PC-3 (cell line): ENCODE data around the gene RTTN. TPM values are rescaled to one million over a fixed set of nuclear protein-coding genes. Genes with fewer than 3 reads are reported as not detected.
A peak's percentile ranks its signal among the peaks of the same experiment; 100 is the strongest.

ENCODE experiments used
- ATAC-seq: fragments of 200-7000 bp; cut with Tn5 transposase; 2 replicates; pipeline ENCODE4 v1.9.1; 2020; ENCODE audit warnings: mild to moderate bottlenecking, moderate library complexity
- BruUV-seq: library from RNA; stranded (reverse); fragments of 400-500 nt; replicated peaks from 2 replicates; lab custom pipeline; 2021; lab: Mats Ljungman, UMichigan
- CTCF ChIA-PET: fragments of 300-600 bp; sonication (Branson Sonifier 250); formaldehyde crosslinking; loops from one replicate; lab custom pipeline; 2022; ENCODE audit warnings: antibody characterized with exemption; lab: Charles Lee
- POLR2A ChIA-PET: fragments of 300-600 bp; sonication (Branson Sonifier 250); formaldehyde crosslinking; loops from one replicate; lab custom pipeline; 2022; ENCODE audit warnings: antibody characterized with exemption; ENCODE audit not compliant: unreplicated experiment; lab: Charles Lee
- DNase-seq: peaks from one replicate; pipeline ENCODE4 v3.0.0-alpha.2; 2015
- H2AFZ ChIP-seq: fragments of 300-600 bp; sonication (generic); 2 replicates; pipeline ENCODE4 v1.6.0; 2016; ENCODE audit warnings: antibody characterized with exemption, low read length
- H3F3A ChIP-seq: fragments of 300-600 bp; sonication (generic); one replicate; pipeline ENCODE4 v1.6.0; 2017; ENCODE audit warnings: antibody characterized with exemption, low read length, control low read depth, mild to moderate bottlenecking; ENCODE audit not compliant: unreplicated experiment
- H3K27ac ChIP-seq: fragments of 300-600 bp; sonication (generic); 2 replicates; pipeline ENCODE4 v1.5.1; 2016; ENCODE audit warnings: mild to moderate bottlenecking, low read length
- H3K27me3 ChIP-seq: fragments of 300-600 bp; sonication (generic); 2 replicates; pipeline ENCODE4 v1.6.1; 2016; ENCODE audit warnings: low read length, mixed read lengths
- H3K36me3 ChIP-seq: fragments of 300-600 bp; sonication (generic); 2 replicates; pipeline ENCODE4 v1.6.1; 2016; ENCODE audit warnings: low read depth, mixed run types, low read length, mixed read lengths
- H3K4me1 ChIP-seq: fragments of 300-600 bp; sonication (generic); 2 replicates; pipeline ENCODE4 v1.5.1; 2016; ENCODE audit warnings: low read length; ENCODE audit not compliant: insufficient read depth
- H3K4me2 ChIP-seq: fragments of 300-600 bp; sonication (generic); 2 replicates; pipeline ENCODE4 v1.6.0; 2016; ENCODE audit warnings: low read length
- H3K4me3 ChIP-seq: fragments of 300-600 bp; sonication (generic); 2 replicates; pipeline ENCODE4 v1.5.1; 2016; ENCODE audit warnings: mild to moderate bottlenecking, low read length, mixed read lengths
- H3K79me2 ChIP-seq: fragments of 300-600 bp; sonication (generic); 2 replicates; pipeline ENCODE4 v1.6.1; 2017; ENCODE audit warnings: low read length, mixed read lengths
- H3K9ac ChIP-seq: fragments of 300-600 bp; sonication (generic); 2 replicates; pipeline ENCODE4 v1.6.0; 2016; ENCODE audit warnings: mild to moderate bottlenecking, low read length
- H3K9me2 ChIP-seq: fragments of 300-600 bp; sonication (generic); replicated peaks from 2 replicates; pipeline ENCODE4 v1.6.1; 2016; ENCODE audit warnings: mixed run types, low read length, mixed read lengths
- H3K9me3 ChIP-seq: fragments of 300-600 bp; sonication (generic); 2 replicates; pipeline ENCODE4 v1.6.1; 2016; ENCODE audit warnings: low read length, mixed read lengths
- H4K20me1 ChIP-seq: fragments of 300-600 bp; sonication (generic); 2 replicates; pipeline ENCODE4 v1.6.1; 2016; ENCODE audit warnings: low read length, mixed read lengths
- EZH2 ChIP-seq: fragments of 300-600 bp; sonication (generic); IDR thresholded peaks from one replicate; pipeline ENCODE4 v1.6.1; 2017; ENCODE audit warnings: antibody characterized with exemption, mild to moderate bottlenecking, low read length; ENCODE audit not compliant: unreplicated experiment
- EZH2phosphoT487 ChIP-seq: fragments of 300-600 bp; sonication (generic); IDR thresholded peaks from 2 replicates; pipeline ENCODE4 v1.6.1; 2018; ENCODE audit warnings: mild to moderate bottlenecking, antibody characterized with exemption, low read length, borderline replicate concordance
- intact Hi-C: fragments of 100-400 bp; cut with micrococcal nuclease; formaldehyde crosslinking; loops from 2 replicates; pipeline ENCODE4 v1.9.0; 2023
- total RNA-seq: library from RNA; depleted of rRNA; stranded (reverse); fragments of >200 nt; gene quantifications from 2 replicates; pipeline ENCODE4 v1.2.3, GENCODE V29; 2014
- TF ChIP-seq, protein P1 (sequence below): fragments of 300-600 bp; sonication (generic); conservative IDR thresholded peaks from 2 replicates; pipeline ENCODE4 v1.5.1; 2017; ENCODE audit warnings: antibody characterized with exemption, low read depth, mild to moderate bottlenecking, low read length

RTTN gene
- total RNA-seq, 1 experiment from 2014 or later, result 24.7 TPM

DNA sequence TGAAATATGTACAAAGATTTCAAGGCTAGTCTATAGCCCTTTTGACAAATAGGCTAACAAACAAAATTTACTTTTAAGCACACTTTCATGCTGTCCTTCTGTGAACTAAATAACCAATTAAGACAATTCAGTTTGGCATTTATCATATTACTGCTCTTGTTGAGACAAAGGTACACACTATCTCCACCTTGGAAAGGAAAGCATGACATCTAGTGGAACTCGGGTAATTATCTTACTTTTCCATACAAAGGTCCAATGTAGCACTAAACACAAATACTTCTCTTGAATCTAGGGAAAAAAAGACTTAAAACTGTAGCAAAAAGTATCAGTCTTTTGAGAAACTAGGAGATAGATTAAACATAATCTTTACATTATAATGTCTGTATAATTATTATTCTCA, 132.8 kb downstream of the RTTN start:
- Histone ChIP-seq H3K9me3 (no peaks in the 10 kb centered on the region), H3K27ac (no peak overlapping the region), H3K9ac (no peak overlapping the region), H3K4me1 (no peaks in the 10 kb centered on the region), H3K4me2 (no peak overlapping the region), H3F3A (no peaks in the 10 kb centered on the region), H3K4me3 (no peak overlapping the region), H4K20me1 (no peaks in the 10 kb centered on the region), H2AFZ (no peak overlapping the region), H3K27me3 (no peaks in the 10 kb centered on the region), H3K36me3 (0 out of 2 replicates have a peak, but pooled peaks cover 3% of the 10 kb centered on the region), H3K79me2 (no peaks in the 10 kb centered on the region), H3K9me2 (no peaks in the 10 kb centered on the region)
- ChIA-PET POLR2A (no interaction called here), CTCF (no interaction called here)
- TF ChIP-seq, protein P1, sequence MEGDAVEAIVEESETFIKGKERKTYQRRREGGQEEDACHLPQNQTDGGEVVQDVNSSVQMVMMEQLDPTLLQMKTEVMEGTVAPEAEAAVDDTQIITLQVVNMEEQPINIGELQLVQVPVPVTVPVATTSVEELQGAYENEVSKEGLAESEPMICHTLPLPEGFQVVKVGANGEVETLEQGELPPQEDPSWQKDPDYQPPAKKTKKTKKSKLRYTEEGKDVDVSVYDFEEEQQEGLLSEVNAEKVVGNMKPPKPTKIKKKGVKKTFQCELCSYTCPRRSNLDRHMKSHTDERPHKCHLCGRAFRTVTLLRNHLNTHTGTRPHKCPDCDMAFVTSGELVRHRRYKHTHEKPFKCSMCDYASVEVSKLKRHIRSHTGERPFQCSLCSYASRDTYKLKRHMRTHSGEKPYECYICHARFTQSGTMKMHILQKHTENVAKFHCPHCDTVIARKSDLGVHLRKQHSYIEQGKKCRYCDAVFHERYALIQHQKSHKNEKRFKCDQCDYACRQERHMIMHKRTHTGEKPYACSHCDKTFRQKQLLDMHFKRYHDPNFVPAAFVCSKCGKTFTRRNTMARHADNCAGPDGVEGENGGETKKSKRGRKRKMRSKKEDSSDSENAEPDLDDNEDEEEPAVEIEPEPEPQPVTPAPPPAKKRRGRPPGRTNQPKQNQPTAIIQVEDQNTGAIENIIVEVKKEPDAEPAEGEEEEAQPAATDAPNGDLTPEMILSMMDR, result peak; percentile 44
- no peak for TF ChIP-seq EZH2phosphoT487
- no peak for TF ChIP-seq EZH2
- ATAC-seq (peak; percentile 66), DNase-seq (peak; percentile 33)
- intact Hi-C loops, result loop anchor here (2.0 to 10.0 kb wide), 6 partner anchors 315 to 1225 kb away; no protein-coding TSS in a partner anchor
- BruUV-seq, result no TSS peak

DNA sequence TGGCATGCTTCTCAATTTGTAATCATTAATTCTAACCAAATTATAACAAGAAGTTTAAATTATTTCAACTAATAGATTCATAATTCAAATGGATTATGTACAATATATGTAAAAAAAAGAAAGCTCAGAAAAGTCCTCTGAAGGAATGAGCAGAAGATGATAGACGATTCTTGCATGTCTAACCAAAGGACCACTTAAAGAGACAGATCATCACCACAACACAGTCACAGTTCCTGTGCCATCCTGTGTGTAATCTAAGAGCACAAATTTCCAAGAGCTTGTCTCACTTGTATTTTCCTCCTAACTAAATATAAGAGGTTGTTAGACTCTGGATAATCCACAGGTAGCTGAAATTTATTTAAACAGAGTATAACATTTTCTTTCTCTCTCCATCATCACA, 135.5 kb downstream of the RTTN start:
- Histone ChIP-seq H3K27ac (no peak overlapping the region), H3K79me2 (no peaks in the 10 kb centered on the region), H3K9me2 (no peaks in the 10 kb centered on the region), H3K27me3 (no peaks in the 10 kb centered on the region), H3F3A (no peaks in the 10 kb centered on the region), H3K4me1 (no peaks in the 10 kb centered on the region), H3K36me3 (peaks cover 7% of the 10 kb centered on the region; the same call in 1 of the 2 replicates), H3K9me3 (no peaks in the 10 kb centered on the region), H4K20me1 (no peaks in the 10 kb centered on the region), H3K9ac (no peak overlapping the region), H3K4me3 (no peak overlapping the region), H2AFZ (no peak overlapping the region), H3K4me2 (no peak overlapping the region)
- ChIA-PET CTCF (no interaction called here), POLR2A (interaction anchor here (0.7 kb wide), 1 partner anchor 361 kb away, joined by 3 read pairs; no protein-coding TSS in a partner anchor)
- intact Hi-C loops, result loop anchor here (5.0 to 10.0 kb wide), 5 partner anchors 313 to 1223 kb away; no protein-coding TSS in a partner anchor
- DNase-seq (no peak), ATAC-seq (no peak)
- TF ChIP-seq, protein P1, result no peak
- TF ChIP-seq EZH2phosphoT487 (no peak), EZH2 (no peak)
- no TSS peak for BruUV-seq

DNA sequence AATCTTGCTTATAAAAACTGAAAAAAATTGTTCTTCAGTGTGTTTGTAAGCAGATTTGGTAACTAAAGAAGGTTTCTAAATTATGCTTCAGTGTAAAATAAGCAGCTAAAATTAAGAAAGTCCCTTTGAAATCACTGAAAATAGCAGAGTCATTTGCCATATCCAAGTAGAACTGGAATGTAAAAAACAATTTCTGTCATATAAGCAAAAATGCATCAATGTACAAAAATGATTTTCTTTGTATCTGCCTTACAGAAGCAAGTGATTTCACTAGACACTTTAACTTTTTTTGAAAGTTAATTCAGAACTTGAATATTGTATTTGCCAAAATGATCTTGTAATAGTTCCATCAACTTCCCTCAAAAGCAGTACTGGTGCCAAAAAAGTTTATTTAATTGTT, 136.1 kb downstream of the RTTN start:
- Histone ChIP-seq H3K9me2 (no peaks in the 10 kb centered on the region), H3K4me1 (no peaks in the 10 kb centered on the region), H3K9me3 (no peaks in the 10 kb centered on the region), H4K20me1 (no peaks in the 10 kb centered on the region), H3K27ac (no peak overlapping the region), H3K9ac (no peak overlapping the region), H3K4me3 (no peak overlapping the region), H3K4me2 (no peak overlapping the region), H3K36me3 (peaks cover 7% of the 10 kb centered on the region; the same call in 1 of the 2 replicates), H2AFZ (no peak overlapping the region), H3F3A (no peaks in the 10 kb centered on the region), H3K79me2 (no peaks in the 10 kb centered on the region), H3K27me3 (no peaks in the 10 kb centered on the region)
- ChIA-PET POLR2A (no interaction called here), CTCF (no interaction called here)
- no TSS peak for BruUV-seq
- TF ChIP-seq EZH2, result no peak
- TF ChIP-seq, protein P1, result no peak
- TF ChIP-seq EZH2phosphoT487, result no peak
- ATAC-seq (no peak), DNase-seq (no peak)
- intact Hi-C loops, result no loop called here
